CD14-positive monocyte (primary cell): ENCODE measurements around the gene NCAM1. TPM values are rescaled to one million over a fixed set of nuclear protein-coding genes. Genes with fewer than 3 reads are reported as not detected.
A peak's percentile ranks its signal among the peaks of the same experiment; 100 is the strongest.

Experiments used
- DNase-seq, 3 donors: peaks; one replicate each; pipeline ENCODE4 v3.0.0-alpha.2; 2011 to 2022
- H2AFZ ChIP-seq: 2 replicates; pipeline ENCODE4 v1.6.0; 2012; ENCODE audit warnings: mild to moderate bottlenecking, low read depth, low read length, inconsistent platforms; ENCODE audit not compliant: insufficient read depth, poor library complexity, severe bottlenecking
- H3K27ac ChIP-seq, 2 donors: 1 replicate in 1 of 2; 2 replicates in 1 of 2; pipeline ENCODE4 v1.5.1; 2012 to 2013; ENCODE audit warnings: low read length in 2 of 2, control low read depth in 1 of 2, inconsistent platforms in 1 of 2, low read depth in 1 of 2, mild to moderate bottlenecking in 1 of 2
- H3K27me3 ChIP-seq, 2 donors: one replicate each; pipeline versions ENCODE4 v1.6.0 to v1.6.1; 2011 to 2013; ENCODE audit warnings: low read length in 2 of 2; ENCODE audit not compliant: control insufficient read depth in 2 of 2, insufficient read depth in 2 of 2
- H3K36me3 ChIP-seq, 2 donors: replicated peaks in 1 of 2; 1 replicate in 1 of 2; 2 replicates in 1 of 2; pipeline versions ENCODE4 v1.5.1 to v1.6.1; 2012 to 2013; ENCODE audit warnings: low read length in 2 of 2, control low read depth in 1 of 2, inconsistent platforms in 1 of 2, mild to moderate bottlenecking in 1 of 2; ENCODE audit not compliant: insufficient read depth in 2 of 2, control insufficient read depth in 1 of 2
- H3K4me1 ChIP-seq, 2 donors: 1 replicate in 1 of 2; 2 replicates in 1 of 2; pipeline versions ENCODE4 v1.5.1 to v1.6.1; 2012 to 2013; ENCODE audit warnings: low read length in 2 of 2, control low read depth in 1 of 2, inconsistent platforms in 1 of 2, mild to moderate bottlenecking in 1 of 2, moderate library complexity in 1 of 2; ENCODE audit not compliant: insufficient read depth in 2 of 2, control insufficient read depth in 1 of 2
- H3K4me2 ChIP-seq: replicated peaks from 2 replicates; pipeline ENCODE3; 2012; ENCODE audit warnings: low read length, moderate library complexity, mild to moderate bottlenecking; ENCODE audit not compliant: poor library complexity, severe bottlenecking; ENCODE audit errors: extremely low read depth
- H3K4me3 ChIP-seq, 3 experiments: fragments of 200-600 bp in 1 of 3; sonication (generic) in 1 of 3; replicated peaks in 1 of 3; 1 replicate in 2 of 3; 2 replicates in 1 of 3; pipeline ENCODE4 v1.5.1; 2011 to 2013; ENCODE audit warnings: low read length in 3 of 3, mild to moderate bottlenecking in 3 of 3, control low read depth in 2 of 3, low read depth in 2 of 3, inconsistent platforms in 1 of 3, moderate library complexity in 1 of 3
- H3K79me2 ChIP-seq: 2 replicates; pipeline ENCODE4 v1.6.0; 2012; ENCODE audit warnings: mild to moderate bottlenecking, control low read depth, inconsistent platforms, low read length, moderate library complexity; ENCODE audit not compliant: insufficient read depth
- H3K9ac ChIP-seq: 2 replicates; pipeline ENCODE4 v1.6.0; 2017; ENCODE audit warnings: low read length, mild to moderate bottlenecking; ENCODE audit not compliant: insufficient read depth, poor library complexity, severe bottlenecking
- H3K9me3 ChIP-seq, 2 donors: replicated peaks in 1 of 2; 1 replicate in 1 of 2; 2 replicates in 1 of 2; pipeline versions ENCODE4 v1.5.1 to v1.6.1; 2012 to 2013; ENCODE audit warnings: low read length in 2 of 2, control low read depth in 1 of 2; ENCODE audit not compliant: control insufficient read depth in 1 of 2, insufficient read depth in 1 of 2
- H4K20me1 ChIP-seq: 2 replicates; pipeline ENCODE4 v1.6.0; 2012; ENCODE audit warnings: mild to moderate bottlenecking, low read length, control low read depth, moderate library complexity; ENCODE audit not compliant: insufficient read depth
- H3K27ac Mint-ChIP-seq, 7 donors: one replicate each; pipeline ENCODE4 v1.8.0; 2020; ENCODE audit warnings: mild to moderate bottlenecking in 7 of 7, mixed read lengths in 7 of 7, moderate library complexity in 6 of 7, inconsistent platforms in 2 of 7
- H3K27me3 Mint-ChIP-seq, 3 donors: one replicate each; pipeline ENCODE4 v1.8.0; 2021 to 2022; ENCODE audit warnings: low read depth in 3 of 3, mild to moderate bottlenecking in 3 of 3, mixed read lengths in 3 of 3, moderate library complexity in 3 of 3, inconsistent platforms in 1 of 3
- H3K36me3 Mint-ChIP-seq, 2 donors: one replicate each; pipeline ENCODE4 v1.8.0; 2020; ENCODE audit warnings: mixed read lengths in 2 of 2, inconsistent platforms in 1 of 2, mild to moderate bottlenecking in 1 of 2
- H3K4me1 Mint-ChIP-seq: one replicate; pipeline ENCODE4 v1.8.0; 2020; ENCODE audit warnings: mild to moderate bottlenecking, mixed read lengths
- H3K4me3 Mint-ChIP-seq, 2 donors: one replicate each; pipeline ENCODE4 v1.8.0; 2020; ENCODE audit warnings: mild to moderate bottlenecking in 2 of 2, mixed read lengths in 2 of 2, moderate library complexity in 1 of 2
- H3K9me3 Mint-ChIP-seq, 7 donors: one replicate each; pipeline ENCODE4 v1.8.0; 2020 to 2022; ENCODE audit warnings: mixed read lengths in 7 of 7, mild to moderate bottlenecking in 6 of 7, moderate library complexity in 6 of 7, inconsistent platforms in 2 of 7
- CTCF ChIP-seq: fragments of 200-600 bp; IDR thresholded peaks from one replicate; pipeline ENCODE4 v1.8.0; 2022; ENCODE audit warnings: antibody characterized with exemption, mild to moderate bottlenecking
- WGBS: methylation state at CpG from one replicate; pipeline ENCODE4 v1.1.5; 2013; ENCODE audit warnings: missing lambda C conversion rate; ENCODE audit not compliant: insufficient coverage; 5-methylcytosine and 5-hydroxymethylcytosine counted together
- intact Hi-C, 2 donors: fragments of 100-400 bp; cut with micrococcal nuclease; formaldehyde crosslinking; loops; one replicate each; pipeline versions ENCODE4 v1.15.0 to v1.15.1; 2023
- polyA plus RNA-seq, 3 donors: library from polyadenylated mRNA; depleted of rRNA in 1 of 3; unstranded in 2 of 3; stranded (reverse) in 1 of 3; fragments of 300-500 nt in 2 of 3; fragments of >200 nt in 1 of 3; fragmentation: Illumina TruSeq in 2 of 3; gene quantifications; 1 replicate in 2 of 3; 2 replicates in 1 of 3; pipeline ENCODE4 v1.2.3, GENCODE V29; 2012 to 2021

Gene NCAM1
- polyA plus RNA-seq, 3 donors: 0.65 to 0.69 TPM; not detected in 1

DNA sequence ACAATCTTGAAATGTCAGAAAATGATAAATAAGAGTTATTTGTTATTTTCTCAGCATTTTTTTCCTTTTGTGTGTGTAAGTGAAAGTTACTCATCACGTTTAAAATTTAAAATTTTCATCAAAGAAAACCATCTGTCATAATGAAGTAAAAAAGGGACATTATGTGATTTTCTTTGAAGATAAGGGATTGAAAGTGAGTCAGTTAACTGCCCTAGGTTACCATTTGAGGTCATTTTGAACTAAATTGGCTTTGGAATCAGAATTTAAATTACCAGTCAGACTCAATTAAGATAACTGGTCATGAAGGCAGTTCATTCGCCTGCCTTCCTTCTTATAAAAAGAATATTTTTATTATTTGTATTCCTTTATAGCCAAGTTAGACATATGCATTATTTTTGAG lies 14.3 kb downstream of the NCAM1 start:
- peaks cover 0 to 6% (median 0%) of the 10 kb centered on the region in 3 donors for H3K27me3 Mint-ChIP-seq
- no peak overlapping the region for H3K4me2 ChIP-seq
- no peaks in the 10 kb centered on the region for H3K9me3 ChIP-seq
- H3K36me3 ChIP-seq: no peaks in the 10 kb centered on the region
- no peak for DNase-seq
- no peak for TF ChIP-seq CTCF
- no peaks in the 10 kb centered on the region for H3K79me2 ChIP-seq
- no peaks in the 10 kb centered on the region for H3K9me3 Mint-ChIP-seq
- WGBS: no CpG with 5 or more reads among the region's 2 CpGs
- peaks cover 11 to 20% of the 10 kb centered on the region in 2 donors for H3K4me1 ChIP-seq
- no peak overlapping the region for H3K4me3 Mint-ChIP-seq
- H3K27me3 ChIP-seq: peaks cover 8 to 14% of the 10 kb centered on the region in 2 donors
- no peak overlapping the region for H3K9ac ChIP-seq
- intact Hi-C loops: no loop called here
- H3K4me3 ChIP-seq: no peak overlapping the region
- H3K36me3 Mint-ChIP-seq: no peaks in the 10 kb centered on the region
- H3K27ac Mint-ChIP-seq: no peak overlapping the region
- no peaks in the 10 kb centered on the region for H4K20me1 ChIP-seq
- H2AFZ ChIP-seq: no peak overlapping the region
- H3K4me1 Mint-ChIP-seq: peaks cover 14% of the 10 kb centered on the region
- H3K27ac ChIP-seq: no peak overlapping the region

DNA sequence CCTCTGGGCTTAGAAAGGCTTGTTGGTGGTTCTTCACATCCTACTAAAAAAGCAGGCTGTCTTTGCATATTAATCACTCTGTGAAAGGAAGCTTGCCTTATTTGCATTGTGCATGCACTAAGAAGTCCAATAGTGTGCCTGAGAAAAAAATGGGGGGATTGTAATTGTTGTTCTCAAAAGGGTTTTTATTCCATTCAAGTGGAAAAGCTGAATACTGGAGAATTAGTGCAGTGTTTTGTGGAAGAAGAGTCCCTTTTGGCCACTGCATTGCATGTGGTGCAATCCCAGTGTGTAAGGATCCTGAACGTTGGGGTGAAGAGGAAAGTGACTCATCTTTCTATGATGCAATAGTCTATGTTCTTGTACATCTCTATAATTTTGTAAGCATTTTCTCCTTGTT lies 16.5 kb downstream of the NCAM1 start:
- H3K4me3 Mint-ChIP-seq: no peak overlapping the region
- Histone ChIP-seq H3K4me1 (peaks cover 11 to 20% of the 10 kb centered on the region in 2 donors), H3K79me2 (no peaks in the 10 kb centered on the region), H3K36me3 (no peaks in the 10 kb centered on the region), H3K4me2 (peak overlapping the region; percentile 37), H2AFZ (no peak overlapping the region), H3K27ac (peak overlapping the region in 1 of 2 donors; percentile 73), H3K27me3 (no peaks in the 10 kb centered on the region), H3K4me3 (peak overlapping the region in 1 of 3 experiments; percentile 21), H4K20me1 (no peaks in the 10 kb centered on the region), H3K9me3 (no peaks in the 10 kb centered on the region), H3K9ac (no peak overlapping the region)
- no peak for TF ChIP-seq CTCF
- H3K27me3 Mint-ChIP-seq: peaks cover 0 to 6% (median 3%) of the 10 kb centered on the region in 3 donors
- WGBS: no CpG with 5 or more reads among the region's 1 CpG
- H3K27ac Mint-ChIP-seq: peak overlapping the region; percentile 43 to 93 (median 81)
- intact Hi-C loops: no loop called here
- no peaks in the 10 kb centered on the region for H3K9me3 Mint-ChIP-seq
- no peaks in the 10 kb centered on the region for H3K36me3 Mint-ChIP-seq
- H3K4me1 Mint-ChIP-seq: peaks cover 14% of the 10 kb centered on the region
- peak; percentile 76 to 94 (median 90) for DNase-seq
